HUDEP-2 (cell line): ENCODE results near the gene NSG1.

Experiments used
- DNase-seq, 76 experiments: peaks; one replicate each; lab custom pipeline; 2025; ENCODE audit not compliant: unreplicated experiment in 76 of 76; lab: John Stamatoyannopoulos, UW

Gene NSG1

DNA sequence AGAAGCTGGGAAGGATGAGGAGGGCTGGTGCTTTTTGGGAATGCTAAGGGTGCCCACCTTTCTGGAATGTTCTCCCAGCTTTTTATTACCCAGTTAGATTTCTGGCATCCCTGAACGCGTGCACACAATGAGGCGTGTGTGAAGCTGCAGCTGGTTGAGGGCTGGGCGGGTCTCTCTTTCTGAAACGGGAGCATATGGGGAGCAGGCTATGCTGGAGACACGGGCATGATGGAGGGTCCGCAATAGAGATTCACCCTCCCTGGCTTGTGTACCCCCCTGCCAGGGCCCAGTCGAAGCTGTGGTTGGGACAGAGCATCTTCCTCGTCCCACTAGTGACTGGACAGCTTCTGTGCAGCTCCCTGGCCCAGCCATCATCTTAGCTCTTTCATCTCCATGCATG lies 8.5 kb downstream of the NSG1 start:
- DNase-seq = no peak

DNA sequence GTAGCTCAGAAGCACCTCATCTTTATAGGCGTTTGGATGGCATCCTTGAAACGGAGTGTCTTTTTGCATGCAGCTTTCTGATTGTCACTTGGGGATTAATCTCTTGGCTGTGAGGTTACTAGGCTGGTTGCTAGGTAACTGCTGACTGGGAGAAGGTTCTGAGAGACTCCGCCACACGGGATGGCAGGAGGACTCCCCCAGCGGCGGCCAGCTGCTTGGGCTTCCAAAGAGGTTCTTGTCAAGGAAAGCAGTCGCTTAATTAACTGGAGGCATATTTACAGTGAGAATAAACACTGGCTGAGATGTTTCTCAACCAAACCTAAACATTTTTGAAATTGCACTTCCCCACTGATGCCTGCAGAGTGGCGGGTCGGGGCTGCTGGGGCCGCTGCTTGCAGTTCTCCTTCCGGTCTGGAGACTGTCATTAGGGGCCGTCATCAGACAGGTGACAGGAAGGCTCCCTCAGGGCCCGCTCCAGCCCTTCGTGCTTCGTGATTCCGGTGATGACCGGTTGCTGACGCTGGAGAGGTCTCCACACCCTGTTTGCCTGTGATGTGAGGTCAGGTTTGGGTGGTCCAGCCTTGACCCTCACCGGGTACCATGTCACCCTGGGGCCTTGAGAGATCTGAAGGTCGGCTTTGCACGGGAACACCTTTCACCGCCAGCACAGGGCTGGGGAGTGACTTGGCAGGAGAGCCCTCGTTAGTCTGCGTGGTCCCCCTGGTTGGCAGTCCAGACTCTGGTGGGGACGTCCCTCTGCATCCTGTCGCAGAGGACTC lies 9.1 kb downstream of the NSG1 start:
- peak in 2 of 76 experiments; percentile 1 to 7 for DNase-seq

DNA sequence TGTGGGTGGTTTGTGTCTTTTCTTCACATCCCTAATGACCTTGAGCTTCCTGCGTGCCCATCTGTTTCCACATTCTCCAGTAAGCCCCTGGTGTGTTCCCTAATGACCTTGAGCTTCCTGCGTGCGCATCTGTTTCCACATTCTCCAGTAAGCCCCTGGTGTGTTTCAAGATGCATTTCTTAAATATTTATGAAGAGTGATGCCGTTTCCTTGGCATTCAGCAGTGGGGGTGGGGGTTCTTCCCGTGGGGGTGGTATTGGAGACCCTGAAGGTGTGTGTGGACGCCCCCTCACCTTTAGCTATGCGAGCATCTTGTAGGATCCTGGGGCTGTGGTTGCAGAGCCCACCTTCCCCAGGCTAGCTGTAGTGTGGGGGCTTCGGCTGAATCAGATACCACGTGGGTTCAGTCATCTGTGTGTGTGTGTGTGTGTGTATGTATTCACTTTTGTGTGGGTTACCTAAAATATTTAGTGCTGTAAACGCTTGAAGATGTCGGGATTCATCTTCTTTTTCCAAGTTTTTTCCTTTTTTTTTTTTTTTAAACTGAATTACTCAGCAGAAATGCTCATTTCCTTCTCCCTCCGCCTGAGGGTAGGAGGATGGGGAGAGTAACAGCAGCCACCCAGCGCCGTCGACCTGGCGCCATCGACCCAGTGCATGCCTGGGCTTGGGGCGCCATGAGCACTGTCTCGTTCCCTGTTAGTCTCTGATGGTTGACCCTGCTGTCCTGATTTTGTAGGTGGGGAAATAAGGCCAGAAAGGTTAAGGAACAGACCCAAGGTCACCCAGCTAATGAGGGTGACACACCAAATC lies 9.9 kb downstream of the NSG1 start:
- no peak for DNase-seq

DNA sequence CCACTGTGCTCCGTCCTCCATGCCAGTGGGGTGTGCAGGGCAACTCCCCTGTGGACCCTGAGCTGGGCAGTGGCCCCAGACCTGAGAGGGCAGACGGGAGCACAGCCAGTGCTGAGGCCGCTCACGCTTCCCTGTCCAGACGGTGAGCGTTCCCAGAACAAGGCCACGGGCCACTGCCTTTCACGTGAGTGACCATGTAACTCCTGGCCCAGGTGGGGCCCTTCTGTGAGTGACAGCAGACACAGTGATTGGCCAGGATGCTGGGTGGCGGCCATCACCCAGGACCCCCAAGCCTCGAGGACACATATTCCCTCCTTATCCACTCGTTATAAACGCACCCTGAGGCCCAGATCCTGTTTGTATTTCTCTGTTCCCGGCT lies 10.5 kb downstream of the NSG1 start:
- DNase-seq = no peak

DNA sequence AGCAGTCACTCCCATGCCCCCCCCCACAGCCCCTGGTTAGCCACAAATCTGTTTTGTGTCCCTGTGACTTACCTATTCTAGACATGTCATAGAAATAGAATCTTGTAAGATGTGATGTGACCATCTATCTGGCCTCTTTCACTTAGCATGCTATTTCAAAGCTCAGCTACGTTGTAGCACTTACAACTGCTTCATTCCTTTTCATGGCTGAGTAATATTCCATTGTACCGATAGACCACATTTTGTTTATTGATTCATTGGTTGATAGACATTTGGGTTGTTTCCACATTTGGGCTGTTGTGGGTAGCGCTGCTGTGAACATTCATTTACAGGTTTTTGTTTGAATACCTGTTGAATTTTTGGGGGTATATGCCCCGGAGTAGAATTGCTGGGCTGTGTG lies 11.5 kb downstream of the NSG1 start:
- DNase-seq = no peak

DNA sequence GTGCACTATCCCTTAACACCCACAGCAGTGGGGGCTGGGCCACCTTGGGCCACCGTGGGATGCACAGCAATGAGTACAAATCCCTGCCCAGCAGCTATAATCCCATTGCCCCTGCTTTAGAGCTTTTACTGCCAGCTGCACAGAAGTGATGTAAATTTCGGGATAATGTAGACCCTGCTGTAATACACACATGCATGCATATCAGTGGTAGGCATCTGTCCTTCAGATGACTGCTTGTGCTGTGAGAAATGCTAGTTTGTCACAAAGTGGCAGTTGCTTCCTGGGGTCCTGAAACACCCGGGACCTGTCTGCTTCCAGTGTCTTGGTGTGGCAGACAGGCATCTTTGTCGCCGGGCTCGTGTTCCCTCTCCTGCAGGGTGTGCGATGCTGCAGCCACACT lies 14.1 kb downstream of the NSG1 start:
- DNase-seq = no peak

DNA sequence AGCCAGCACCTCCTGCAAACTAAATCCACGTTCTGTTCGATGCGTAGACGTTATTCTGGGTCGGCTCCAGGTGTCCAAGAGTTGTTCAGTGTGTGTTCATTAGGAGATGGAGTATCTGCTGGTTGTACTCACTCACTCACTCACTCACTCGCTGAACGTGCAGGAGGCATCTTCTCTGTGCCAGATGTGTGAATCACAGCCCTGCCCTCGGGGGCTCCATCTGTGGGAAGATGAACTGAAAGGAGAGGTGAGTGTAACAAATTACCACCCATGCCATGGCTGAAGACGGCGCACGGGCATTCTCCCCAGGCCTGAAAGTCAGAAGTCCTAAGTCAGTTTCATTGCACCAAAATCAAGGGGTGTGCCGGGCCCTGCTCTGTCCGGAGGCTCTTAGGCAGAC lies 16.1 kb downstream of the NSG1 start:
- DNase-seq = no peak

DNA sequence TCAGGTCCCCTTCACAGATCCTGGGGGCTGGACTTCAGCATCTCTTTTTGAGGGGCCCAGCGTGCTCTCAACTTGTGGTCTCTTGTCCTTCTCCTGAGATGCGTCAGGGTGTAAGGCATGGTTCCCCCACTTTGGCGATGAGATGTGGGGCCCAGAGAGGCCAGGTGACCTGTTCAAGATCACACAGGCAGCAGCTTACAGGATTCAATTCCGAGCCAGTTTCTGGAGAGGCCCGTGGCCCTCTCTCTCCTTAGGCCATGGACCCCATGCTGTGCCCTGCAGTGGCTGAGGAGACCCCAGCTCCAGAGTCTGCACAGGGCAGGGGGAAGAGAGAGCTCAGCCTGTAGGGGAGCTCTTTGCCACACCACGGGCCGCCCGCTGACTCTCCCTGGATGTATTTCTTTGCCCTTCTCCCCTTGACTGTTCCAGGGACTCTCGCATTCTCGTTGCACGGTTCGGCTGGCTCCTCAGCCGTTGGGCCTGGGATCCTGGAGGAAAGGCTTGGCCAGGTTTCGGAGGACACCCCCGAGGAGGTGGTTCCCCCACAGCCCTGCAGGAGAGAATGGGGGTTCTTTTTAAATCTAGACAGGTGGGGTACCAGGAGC lies 18.6 kb downstream of the NSG1 start:
- no peak for DNase-seq

DNA sequence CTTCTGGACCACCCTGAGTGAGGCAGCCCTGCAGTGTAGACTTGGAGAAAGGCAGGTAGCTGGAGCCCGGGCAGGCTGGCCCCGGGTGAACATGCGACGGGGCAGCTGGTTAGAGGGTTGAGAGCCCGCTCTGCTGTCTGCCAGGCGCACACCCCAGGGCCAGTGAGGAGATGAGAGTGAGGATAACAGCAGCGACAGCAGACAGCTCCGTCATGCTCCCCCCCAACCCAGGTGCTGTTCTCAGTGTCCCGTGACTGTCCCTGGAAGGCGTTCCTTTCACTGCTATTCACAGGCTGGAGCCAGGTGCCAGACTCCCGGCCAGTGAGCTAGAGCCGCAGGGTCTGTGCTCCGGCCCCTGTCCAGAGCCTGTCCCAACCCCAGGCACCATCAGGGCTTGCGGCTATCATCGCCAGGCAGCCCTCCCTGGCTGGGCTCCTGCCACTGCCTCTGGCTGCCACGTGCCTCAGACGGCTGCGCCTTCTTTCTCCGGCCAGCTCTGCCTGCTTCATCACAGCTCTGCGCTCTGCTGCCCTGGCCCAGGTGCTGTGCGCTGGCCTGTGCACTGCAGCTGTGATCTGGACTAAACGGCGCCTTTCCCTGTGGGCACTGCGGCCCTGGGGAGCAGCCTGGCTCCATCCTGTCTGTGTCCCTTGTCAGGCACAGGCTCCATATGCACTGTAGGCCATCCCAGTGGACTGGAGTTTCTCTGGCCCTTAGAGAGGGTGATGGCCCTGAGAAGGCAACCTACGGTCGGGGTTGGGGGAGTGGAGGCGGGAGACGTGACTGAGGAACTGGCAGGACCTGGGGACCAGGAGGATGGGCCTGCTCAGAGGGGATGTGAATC lies 19.8 kb downstream of the NSG1 start:
- DNase-seq = no peak

DNA sequence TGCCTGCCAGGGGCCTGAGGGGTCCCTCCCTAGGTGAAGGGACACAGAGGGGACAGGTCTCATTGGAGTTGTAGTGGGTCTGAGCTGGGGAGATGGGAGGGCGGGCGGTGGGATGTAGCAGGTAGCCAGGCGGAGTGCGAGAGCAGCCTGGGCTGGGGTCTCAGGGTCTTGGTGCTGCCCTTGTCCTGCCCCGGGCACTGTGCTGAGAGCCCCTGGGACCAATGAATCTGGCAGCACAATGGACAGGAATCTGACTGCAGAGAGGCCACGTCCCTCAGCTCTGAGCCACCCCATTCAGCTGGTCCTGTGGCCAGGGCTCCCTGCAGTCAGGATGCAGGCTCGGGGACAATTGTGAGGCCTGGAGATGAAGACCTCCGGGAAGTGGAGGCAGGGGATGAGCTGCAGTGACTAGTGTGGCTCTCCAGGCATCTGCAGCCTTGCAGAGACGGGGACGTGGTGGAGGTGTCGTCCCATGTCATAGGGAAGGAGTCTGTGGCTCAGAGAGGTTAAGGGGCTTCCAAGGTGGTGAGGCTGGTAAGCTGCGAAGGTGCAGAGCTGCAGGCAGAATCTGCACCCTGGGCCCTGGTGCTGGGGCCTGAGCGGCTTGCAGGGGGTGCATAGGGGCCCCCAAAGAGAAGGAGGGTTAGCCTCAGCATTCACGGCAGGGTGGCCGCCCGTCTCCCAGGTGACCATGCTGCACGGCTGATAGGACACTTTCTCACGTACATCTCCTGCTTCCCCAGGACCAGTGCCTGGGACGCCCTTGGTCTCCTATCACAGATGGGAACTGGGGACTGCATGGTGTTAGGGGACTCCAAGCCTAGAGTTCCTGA lies 20.6 kb downstream of the NSG1 start:
- DNase-seq = no peak

DNA sequence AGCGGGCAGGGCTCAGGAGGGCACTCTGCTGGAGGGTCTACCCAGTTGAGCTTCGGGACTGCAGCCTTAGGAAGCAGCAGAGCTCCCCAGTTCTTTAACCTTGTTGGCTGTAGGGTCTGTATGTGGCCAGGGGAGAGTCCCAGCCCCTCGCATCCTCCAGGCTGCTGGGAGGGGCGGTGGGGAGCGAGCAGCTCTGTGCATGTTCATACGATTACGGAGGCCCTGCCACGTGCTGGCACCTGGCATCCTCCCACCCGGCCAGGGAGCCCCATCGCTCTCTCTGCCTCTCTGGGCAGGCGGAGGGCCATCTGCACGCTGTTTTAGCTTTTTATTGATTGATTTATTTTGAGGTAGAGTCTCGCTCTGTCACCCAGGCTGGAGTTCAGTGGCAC lies 21.2 kb downstream of the NSG1 start:
- DNase-seq = no peak

DNA sequence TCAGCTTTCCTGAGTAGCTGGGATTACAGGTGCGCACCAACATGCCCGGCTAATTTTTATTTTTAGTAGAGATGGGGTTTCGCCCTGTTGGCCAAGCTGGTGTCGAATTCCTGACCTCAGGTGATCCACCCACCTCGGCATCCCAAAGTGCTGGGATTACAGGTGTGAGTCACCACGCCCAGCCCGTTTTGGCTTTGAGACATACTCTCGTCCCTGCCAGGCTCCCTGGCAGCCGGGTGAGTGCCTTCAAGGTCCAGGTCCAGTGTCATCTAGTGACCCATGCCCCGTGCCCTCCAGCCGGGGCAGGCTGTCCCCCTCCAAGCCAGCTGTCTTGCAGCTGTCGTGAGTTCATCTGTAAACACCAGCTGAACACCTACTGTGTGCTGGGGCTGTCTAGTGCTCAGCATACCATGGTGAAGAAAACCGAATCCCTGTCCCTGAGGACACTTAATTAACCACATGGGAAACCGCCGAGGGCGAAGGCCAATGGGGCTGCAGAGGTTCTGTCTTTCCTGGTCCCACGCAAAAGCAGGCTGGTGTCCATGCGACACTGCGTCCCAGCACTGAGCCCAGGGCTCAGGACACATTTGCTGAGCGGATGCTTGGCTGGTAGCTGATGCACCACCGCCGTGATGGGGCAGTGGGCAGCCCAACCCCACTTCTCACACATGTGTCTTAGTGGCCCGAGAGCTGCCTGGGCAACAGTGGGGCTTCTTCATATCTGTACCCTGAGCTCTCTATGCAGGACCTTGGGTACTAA lies 21.9 kb downstream of the NSG1 start:
- DNase-seq = no peak

DNA sequence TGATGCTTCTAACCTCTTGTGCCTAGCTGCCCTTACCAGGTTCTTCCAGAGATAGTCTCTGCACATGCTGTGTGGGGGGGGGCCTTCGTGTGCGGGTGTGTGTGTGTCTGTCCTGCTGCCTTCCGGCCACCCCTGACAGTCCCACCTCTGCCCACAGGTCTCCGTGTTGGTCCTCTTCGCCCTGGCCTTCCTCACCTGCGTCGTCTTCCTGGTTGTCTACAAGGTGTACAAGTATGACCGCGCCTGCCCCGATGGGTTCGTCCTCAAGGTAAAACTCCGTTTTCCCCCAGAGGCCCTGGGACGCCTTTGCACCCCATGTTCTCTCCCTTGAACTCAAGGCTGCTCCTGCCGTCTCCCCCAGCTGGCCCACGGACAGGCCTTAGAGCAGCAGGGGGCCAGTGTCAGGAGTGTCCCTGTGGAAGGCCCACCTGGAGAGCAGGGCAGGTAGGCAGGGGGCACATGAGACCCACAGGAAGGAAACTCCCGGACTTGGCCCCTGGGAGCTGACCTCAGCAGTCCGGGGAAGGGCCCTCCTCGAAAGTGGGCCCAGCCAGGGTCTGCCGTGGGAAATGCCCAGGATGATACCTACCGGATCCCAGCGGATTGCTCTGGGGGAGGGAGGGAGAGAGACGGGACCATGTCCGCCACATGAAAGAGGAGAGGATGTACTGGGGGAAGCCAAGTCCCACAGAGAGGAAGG lies 22.7 kb downstream of the NSG1 start:
- DNase-seq = no peak

DNA sequence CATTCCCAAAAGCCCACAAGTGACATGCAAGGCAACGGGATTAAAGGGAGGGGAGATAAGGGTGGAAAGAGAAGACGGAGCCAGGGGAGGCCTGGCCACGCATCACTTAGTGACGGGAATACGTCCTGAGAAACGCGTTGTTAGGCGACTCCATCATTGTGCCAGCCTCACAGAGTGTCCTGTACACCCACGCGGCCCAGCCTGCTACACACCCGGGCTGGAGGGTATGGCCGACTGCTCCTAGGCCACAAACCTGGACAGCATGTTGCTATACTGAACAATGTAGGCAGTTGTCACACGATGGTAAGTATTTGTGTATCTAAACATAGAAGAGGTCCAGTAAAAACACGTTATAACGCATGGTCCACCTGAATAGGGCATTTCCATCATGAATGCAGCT lies 23.4 kb downstream of the NSG1 start:
- no peak for DNase-seq

DNA sequence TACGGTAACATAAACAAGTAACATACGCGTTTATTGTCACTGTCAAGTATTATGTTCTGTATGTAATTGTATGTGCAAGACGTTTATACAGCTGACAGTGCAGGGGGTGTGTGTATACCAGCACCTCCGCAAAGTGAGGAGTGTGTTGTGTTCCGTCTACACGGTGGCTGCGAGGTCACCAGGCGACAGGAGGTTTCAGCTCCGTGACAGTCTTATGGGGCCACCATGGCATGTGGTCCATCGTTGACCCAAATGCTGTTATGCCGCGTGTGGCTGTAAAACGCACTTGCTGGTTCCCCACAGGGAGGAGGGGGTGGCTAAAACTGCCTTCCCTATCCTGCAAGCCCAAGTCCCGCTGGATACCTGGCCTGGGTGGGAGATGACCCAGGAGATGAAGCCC lies 25.0 kb downstream of the NSG1 start:
- no peak for DNase-seq

DNA sequence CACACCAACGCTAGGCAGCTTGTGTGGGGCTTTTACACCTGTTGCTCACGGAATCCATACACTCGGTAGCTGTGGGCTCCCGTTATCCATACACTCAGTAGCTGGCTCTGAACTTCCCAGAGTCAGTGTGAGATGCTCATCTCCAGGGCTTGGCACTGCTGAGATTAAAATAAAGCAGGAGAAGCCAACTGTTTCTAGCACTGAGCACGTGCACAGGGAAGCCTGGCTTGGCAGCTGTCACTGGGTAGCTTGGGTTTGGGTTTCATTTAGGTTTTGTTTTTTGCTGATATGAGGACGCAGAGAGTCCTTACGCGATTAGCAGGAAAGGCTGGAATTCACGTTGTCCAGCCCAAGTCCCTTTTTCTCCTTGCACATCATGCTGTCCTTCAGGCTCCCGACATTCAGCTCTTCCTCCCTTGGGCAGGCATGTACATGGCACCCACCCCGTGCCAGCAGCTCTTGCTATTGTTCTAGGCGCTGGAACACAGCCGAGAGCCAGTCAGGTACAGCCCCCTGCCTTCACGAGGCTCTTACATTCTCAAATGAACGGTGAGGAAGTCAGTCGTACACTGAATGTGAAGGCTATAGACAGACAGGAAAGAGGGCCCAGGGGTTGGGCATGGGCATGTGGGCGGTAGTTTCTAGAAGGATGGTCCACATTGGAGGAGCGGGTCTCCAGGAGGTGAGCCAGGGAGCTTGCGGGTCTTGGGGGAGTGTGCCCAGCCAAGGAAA lies 25.9 kb downstream of the NSG1 start:
- no peak for DNase-seq

DNA sequence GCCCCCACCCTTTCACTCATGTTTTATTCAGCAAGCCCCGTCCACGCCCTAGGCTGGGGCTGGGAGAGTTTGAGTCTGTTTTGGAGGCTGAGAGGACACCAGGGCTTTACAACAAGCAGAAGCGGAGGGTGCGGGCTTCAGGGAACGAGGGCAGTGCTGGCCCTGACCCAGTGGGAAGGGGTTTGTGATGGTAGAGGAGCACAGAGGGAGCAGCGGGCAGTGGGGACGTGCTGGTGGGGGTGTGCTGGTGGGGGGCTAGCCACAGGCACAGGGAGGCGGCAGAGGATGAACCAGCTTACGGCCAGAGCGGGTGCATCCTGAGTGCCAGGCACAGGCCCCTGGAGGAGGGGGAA lies 26.4 kb downstream of the NSG1 start:
- DNase-seq = no peak

DNA sequence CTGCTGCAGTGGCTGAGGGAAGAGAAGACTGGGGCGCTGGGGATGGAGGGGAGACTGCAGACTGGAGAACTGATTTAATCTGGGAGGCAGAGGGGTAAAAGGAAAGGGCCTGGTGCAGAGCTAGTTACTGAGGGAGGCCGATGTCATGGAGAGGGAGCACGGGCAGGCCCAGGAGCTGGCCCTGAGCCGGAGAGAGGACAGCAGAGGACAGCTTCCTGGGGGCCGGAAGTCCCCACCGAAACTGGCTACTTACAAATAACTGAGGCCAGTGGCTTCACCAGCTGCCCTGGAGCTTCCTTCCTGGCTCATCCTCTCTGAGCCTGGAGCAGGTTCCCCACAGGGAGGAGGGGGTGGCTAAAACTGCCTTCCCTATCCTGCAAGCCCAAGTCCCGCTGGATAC lies 26.9 kb downstream of the NSG1 start:
- DNase-seq = no peak
